Activated CD4-positive, CD25-positive, alpha-beta regulatory T cell treated with anti-CD3 and anti-CD28 coated beads, Interleukin-2, amount 50 U/mL, for 16 hours (primary cell): ENCODE measurements around the gene PANK2.
A peak's percentile ranks its signal among the peaks of the same experiment; 100 is the strongest.

Source experiments
- DNase-seq: peaks from one replicate; pipeline ENCODE4 v3.0.0-alpha.2; 2020; ENCODE audit warnings: low read depth, low spot score

PANK2 gene

DNA sequence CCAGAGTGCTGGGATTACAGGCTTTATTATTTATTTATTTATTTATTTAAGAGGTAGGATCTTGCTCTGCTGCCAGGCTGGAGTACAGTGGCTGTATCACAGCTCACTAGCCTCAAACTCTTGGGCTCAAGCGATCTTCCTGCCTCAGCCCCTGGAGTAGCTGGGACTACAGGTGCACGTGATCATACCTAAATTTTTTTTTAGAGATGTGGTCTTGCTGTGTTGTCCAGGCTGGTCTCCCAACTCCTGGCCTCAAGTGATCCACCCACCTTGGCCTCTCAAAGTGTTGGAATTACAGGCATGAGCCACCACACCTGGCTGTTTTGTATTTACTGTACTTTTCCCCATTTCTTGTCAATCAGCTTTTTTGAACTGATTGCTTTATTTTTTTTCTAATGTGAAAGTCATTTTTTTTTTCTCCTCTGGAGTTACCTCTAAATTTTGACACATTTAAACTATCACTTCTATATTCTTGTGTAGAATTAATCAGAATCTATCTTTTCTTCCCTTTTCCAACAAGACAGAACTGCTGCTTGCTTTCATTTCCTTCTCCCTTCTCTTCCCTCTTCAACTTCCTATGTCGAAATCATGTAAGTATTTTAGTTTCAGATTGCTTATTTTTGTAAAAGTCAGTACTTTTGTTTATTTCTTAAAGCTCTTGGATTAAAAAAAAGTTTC, 12.0 kb downstream of the PANK2 start:
- no peak for DNase-seq

DNA sequence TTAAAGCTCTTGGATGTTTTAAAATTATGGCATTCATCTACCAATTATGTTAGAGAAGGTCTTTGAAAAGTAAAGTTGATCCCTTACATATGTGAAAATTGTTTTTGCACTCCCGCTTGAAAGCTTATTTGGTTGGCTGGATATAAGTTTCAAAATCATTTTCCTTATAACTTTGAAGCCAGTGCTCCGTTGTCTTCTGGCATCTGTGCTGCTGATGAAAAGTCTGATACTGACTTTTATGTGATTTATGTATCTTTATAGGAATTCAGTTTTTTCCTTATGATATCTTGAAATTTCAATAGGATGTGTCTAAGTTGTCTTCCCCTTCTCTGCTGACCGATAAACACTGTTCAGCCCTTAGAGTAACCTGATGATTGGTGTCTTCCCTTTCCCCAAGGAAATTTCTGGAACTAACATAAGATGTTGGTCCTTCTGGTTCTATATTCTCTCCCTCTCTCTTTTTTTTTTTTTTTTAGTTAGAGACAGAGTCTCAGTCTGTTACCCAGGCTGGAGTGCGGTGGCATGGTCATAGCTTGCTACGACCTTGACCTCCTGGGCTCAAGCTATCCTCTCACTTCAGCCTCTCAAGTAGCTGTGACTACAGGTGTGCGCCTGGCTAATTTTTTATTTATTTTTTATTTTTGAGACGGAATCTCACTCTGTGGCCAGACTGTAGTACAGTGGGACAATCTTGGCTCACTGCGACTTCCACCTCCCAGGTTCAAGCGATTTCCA, 12.7 kb downstream of the PANK2 start:
- DNase-seq = no peak

DNA sequence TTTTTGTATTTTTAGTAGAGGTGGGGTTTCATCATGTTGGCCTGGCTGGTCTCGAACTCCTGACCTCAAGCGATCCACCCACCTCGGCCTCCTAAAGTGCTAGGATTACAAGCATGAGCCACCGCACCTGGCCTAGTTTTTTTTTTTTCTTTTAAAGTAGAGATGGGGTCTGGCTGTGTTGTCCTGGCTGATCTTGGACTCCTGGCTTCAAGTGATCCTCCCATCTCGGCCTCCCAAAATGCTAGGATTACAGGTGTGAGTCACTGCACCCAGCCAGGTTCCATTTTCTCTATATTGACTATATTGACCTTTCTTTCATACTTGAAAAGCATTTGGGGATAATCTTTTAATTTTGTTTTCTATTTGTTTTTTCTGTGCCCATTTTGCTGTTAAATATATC, 13.3 kb downstream of the PANK2 start:
- no peak for DNase-seq

GRCh38 chr20:3904224-3904623, 15.0 kb downstream of the PANK2 start:
- no peak for DNase-seq

DNA sequence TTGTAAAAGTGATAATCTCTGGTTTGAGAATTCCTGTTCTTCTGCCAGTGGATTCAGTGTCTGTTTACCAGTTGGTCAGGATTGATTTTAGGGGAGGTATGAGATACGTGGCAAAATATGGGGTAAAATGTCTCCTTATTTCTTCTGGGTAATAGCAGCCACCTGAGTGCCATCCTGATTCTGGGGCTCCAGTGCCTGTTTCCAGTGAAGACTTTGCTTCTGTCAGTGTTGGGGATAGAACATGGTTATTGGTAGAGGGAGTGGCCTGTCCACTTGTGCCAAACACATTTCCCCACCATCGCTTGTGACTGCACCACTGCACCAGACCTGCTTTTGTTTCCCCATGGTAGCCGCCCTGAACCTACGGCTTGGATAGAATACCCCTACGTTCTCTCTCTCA, 15.7 kb downstream of the PANK2 start:
- no peak for DNase-seq

- peak; percentile 22 for DNase-seq
These were observed 17.8 kb downstream of the PANK2 start for GRCh38 chr20:3906744-3907721.

- DNase-seq = no peak
These were observed 19.5 kb downstream of the PANK2 start for GRCh38 chr20:3908667-3909066.

DNA sequence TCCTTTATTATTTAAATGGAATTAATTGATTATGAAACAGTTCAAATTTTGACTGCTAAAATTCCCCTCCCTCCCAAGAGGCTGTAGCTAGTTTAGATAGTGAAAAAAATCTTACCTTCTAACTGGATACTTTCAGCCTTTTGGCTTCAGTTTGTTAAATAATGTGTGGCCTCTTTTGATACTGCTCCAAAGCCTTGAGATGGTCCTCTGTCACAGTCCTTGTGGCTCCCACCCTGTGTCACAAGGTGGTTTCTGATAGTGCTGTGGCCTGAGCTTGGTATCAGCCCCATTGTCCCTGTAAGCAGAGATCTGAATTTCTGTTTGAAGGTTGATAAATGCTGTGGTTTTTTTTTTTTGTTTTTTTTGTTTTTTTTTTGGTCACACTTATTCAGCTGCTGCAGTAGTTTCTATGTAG, 20.8 kb downstream of the PANK2 start:
- no peak for DNase-seq

- no peak for DNase-seq
These were observed 21.7 kb downstream of the PANK2 start for GRCh38 chr20:3910853-3911252.

DNA sequence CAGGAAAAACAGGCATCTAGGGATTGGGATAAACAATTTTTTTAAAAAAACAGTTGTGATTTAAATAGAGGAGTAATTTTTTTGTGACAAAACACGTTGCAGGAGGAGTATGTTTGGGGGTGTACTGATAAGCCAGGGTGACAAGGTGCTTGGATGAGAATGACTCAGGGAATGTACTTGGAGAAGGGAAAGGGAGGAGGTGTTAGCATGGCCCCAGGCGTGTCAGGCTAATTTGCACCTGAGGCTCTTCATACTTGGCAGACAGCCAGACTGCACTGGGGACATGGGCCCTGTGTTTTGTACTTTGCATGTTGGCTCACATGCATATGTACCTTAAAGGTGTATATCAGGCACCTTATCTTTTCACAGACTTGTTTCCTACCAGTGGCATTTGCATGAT, 22.8 kb downstream of the PANK2 start:
- DNase-seq = no peak

- DNase-seq = no peak
These were observed 25.3 kb downstream of the PANK2 start for GRCh38 chr20:3914446-3914845.

DNA sequence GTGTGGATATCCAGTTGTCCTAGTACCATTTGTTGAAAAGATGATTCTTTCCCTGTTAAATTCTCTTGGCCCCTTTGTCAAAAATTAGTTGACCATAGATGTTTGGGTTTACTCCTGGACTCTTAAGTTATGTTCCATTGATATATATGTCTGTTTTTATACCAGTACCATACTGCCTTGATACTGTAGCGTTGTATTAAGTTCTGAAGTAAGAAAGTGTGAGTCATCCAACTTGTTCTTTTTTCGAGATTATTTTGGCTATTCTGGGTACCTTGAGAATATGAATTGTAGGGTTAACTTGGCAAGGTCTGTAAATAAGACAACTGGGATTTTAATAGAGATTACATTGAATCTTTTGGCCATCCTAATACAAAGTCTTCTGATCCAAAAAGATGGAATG, 26.5 kb downstream of the PANK2 start:
- no peak for DNase-seq

GRCh38 chr20:3916364-3916763, 27.2 kb downstream of the PANK2 start:
- no peak for DNase-seq

- DNase-seq = no peak
These were observed 30.2 kb downstream of the PANK2 start for GRCh38 chr20:3919352-3919751.

- DNase-seq = no peak
These were observed 33.2 kb downstream of the PANK2 start for GRCh38 chr20:3922223-3922982.

DNA sequence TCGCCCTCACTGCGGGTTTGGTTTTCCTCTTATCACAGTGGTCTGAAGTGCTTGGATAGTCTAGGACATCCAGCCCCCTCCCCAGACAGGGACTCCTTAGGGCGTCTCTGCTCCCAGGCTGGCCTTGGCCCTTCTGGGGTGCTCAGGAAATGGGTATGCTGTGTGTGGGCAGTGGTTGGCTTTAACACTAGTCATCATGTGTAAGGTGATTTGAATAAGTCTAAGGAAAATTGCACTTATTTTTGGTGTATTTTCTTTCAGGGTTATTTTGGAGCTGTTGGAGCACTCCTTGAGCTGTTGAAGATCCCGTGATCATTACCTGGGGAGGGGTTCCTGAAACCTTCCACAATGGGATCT, 33.8 kb downstream of the PANK2 start:
- no peak for DNase-seq

DNA sequence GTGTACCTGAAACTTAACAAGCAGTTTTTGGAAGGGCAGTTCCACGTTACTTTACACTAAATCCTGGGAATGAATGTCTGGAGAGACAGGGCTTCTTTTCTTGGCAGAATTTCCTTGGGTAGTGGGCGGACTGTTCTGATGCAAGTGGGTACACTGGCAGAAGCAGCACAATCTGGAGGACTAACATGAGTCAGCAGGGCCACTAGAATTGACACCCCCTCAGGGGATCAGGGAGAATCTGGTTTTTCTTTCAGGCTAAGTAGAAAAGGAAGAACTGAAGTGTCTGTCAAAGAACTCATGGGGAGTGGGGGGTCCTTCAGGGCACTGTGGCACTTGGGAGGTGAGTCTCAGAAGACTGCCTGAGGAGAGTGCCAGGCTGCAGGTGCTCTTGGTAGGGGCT, 34.6 kb downstream of the PANK2 start:
- DNase-seq = no peak

- no peak for DNase-seq
These were observed 35.3 kb downstream of the PANK2 start for GRCh38 chr20:3924304-3925112.

- DNase-seq = no peak
These were observed 36.0 kb downstream of the PANK2 start for GRCh38 chr20:3925113-3925695.

DNA sequence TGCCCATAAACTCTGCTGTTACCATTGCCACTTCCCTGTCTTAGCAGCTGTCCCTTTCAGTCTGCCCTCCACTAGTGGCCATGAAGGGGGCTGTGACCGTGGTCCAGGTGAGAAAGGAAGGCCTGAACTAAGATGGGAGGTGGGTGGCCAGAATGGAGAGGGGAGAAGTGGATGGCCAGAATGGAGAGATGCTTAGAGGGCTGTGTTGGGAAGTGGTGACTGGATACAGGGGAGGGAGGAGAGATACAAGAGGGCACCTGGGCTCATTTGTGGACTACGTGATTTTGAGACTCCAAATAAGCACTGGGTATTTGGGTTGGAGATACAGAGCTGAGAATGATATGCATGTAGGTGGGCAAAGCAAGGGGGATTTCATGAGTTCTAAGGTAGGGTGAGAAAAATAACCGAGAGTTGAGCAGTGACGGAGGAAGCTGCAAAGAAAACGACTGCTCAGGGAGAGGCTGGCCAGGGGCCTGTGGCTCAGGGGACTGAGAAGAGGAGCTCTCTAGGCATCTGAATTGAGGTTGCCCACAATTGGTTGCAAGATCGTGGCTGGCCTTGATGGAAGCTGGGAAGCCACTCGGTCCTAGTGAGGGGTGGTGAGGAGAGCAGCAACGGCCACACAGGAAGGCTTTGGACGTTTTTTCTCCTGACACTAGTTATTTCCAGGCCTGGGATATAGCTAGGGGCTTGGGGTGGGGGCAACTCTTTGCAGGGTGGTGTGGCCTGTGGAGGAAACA, 36.9 kb downstream of the PANK2 start:
- DNase-seq = no peak
